RCC 7860 (cell line): ENCODE measurements around the gene MBP.
"Not testable (repeated sequence)": the region's sequence is repeated elsewhere in the genome, so short reads cannot be mapped to it uniquely, and the experiment has no call there.

Experiments
- DNase-seq: peaks from one replicate; pipeline ENCODE4 v3.0.0-alpha.2; 2015; ENCODE audit warnings: low spot score
- FAIRE-seq: peaks from 2 replicates; lab custom pipeline; 2012; peaks lifted over from hg19 to GRCh38; lab: Jason Lieb, UNC

The MBP gene

GRCh38 chr18:77035380-77036187, 97.0 kb downstream of the MBP start:
- FAIRE-seq (no peak), DNase-seq (no peak)

- FAIRE-seq: no peak
- no peak for DNase-seq
These were observed 99.0 kb downstream of the MBP start for GRCh38 chr18:77033575-77033974.

- DNase-seq (no peak), FAIRE-seq (no peak)
These were observed 100.3 kb downstream of the MBP start for GRCh38 chr18:77032181-77032701.

- DNase-seq (no peak), FAIRE-seq (no peak)
These were observed 100.9 kb downstream of the MBP start for GRCh38 chr18:77031662-77032061.

GRCh38 chr18:77030201-77030600, 102.4 kb downstream of the MBP start:
- DNase-seq (no peak), FAIRE-seq (no peak)

GRCh38 chr18:77025831-77026363, 106.7 kb downstream of the MBP start:
- FAIRE-seq (no peak), DNase-seq (no peak)

- no peak for FAIRE-seq
These were observed 107.5 kb downstream of the MBP start for GRCh38 chr18:77025123-77025522.

GRCh38 chr18:77024476-77024875, 108.1 kb downstream of the MBP start:
- DNase-seq (no peak), FAIRE-seq (no peak)

More at GRCh38 chr18:77025123-77025522, 107.5 kb downstream of the MBP start:
- DNase-seq: no peak

GRCh38 chr18:77023102-77023782, 109.3 kb downstream of the MBP start:
- FAIRE-seq (no peak), DNase-seq (no peak)

- no peak for FAIRE-seq
- DNase-seq: no peak
These were observed 110.0 kb downstream of the MBP start for GRCh38 chr18:77022556-77022955.

GRCh38 chr18:77022116-77022515, 110.5 kb downstream of the MBP start:
- DNase-seq (no peak), FAIRE-seq (no peak)

GRCh38 chr18:77021478-77021877, 111.1 kb downstream of the MBP start:
- DNase-seq, FAIRE-seq: not testable (repeated sequence)

- no peak for FAIRE-seq
- no peak for DNase-seq
These were observed 111.5 kb downstream of the MBP start for GRCh38 chr18:77021075-77021474.

GRCh38 chr18:77020561-77020960, 112.0 kb downstream of the MBP start:
- FAIRE-seq: no peak
- DNase-seq: no peak

GRCh38 chr18:77019641-77020040, 112.9 kb downstream of the MBP start:
- FAIRE-seq (no peak), DNase-seq (no peak)

- not testable (repeated sequence) for DNase-seq, FAIRE-seq
These were observed 113.9 kb downstream of the MBP start for GRCh38 chr18:77018650-77019049.

GRCh38 chr18:77017355-77017754, 115.2 kb downstream of the MBP start:
- no peak for FAIRE-seq

GRCh38 chr18:77016936-77017335, 115.6 kb downstream of the MBP start:
- DNase-seq (no peak), FAIRE-seq (no peak)

More at GRCh38 chr18:77017355-77017754, 115.2 kb downstream of the MBP start:
- no peak for DNase-seq

GRCh38 chr18:77015771-77016710, 116.5 kb downstream of the MBP start:
- FAIRE-seq: no peak
- no peak for DNase-seq

- FAIRE-seq (no peak), DNase-seq (no peak)
These were observed 117.4 kb downstream of the MBP start for GRCh38 chr18:77015169-77015568.

GRCh38 chr18:77014538-77014937, 118.0 kb downstream of the MBP start:
- no peak for FAIRE-seq
- no peak for DNase-seq
